ENCODE measurements around the gene KRT84.

GRCh38 chr12:52427083-52427482 is 41.6 kb upstream of the KRT84 start:
- TF ChIP-seq CTCF (IDR thresholded peaks at IDR 0.05) (no peak), ETV6 (CRISPR knock-in tag; IDR thresholded peaks at IDR 0.05) (no peak)

All from WTC11 (cell line).